ENCODE results near the gene LILRB2.
"Not testable (repeated sequence)": the region's sequence is repeated elsewhere in the genome, so short reads cannot be mapped to it uniquely, and the experiment has no call there.

GRCh38 chr19:54274516-54274915 lies 6.4 kb downstream of the LILRB2 start:
- not testable (repeated sequence) for TF ChIP-seq CTCF, EP300, POLR2A (IDR thresholded peaks at IDR 0.05)

Measured in gastroesophageal sphincter (tissue), 3 donors.